Nephron progenitor cell (in vitro differentiated cells): ENCODE measurements around the gene MAP2K2.

ENCODE experiments used
- DNase-seq: peaks from one replicate; pipeline ENCODE4 v3.0.0; 2021
- H3K27ac Mint-ChIP-seq: 2 replicates; pipeline ENCODE4 v1.8.0; 2021; ENCODE audit warnings: mild to moderate bottlenecking, moderate library complexity, mixed read lengths
- H3K27me3 Mint-ChIP-seq: 2 replicates; pipeline ENCODE4 v1.8.0; 2021; ENCODE audit warnings: mild to moderate bottlenecking, low read depth, mixed read lengths; ENCODE audit not compliant: poor library complexity
- H3K36me3 Mint-ChIP-seq: 2 replicates; pipeline ENCODE4 v1.8.0; 2021; ENCODE audit warnings: low read depth, mixed read lengths
- H3K4me1 Mint-ChIP-seq: 2 replicates; pipeline ENCODE4 v1.8.0; 2021; ENCODE audit warnings: mixed read lengths
- H3K4me3 Mint-ChIP-seq: 2 replicates; pipeline ENCODE4 v1.8.0; 2021; ENCODE audit warnings: mild to moderate bottlenecking, moderate library complexity, mixed read lengths
- H3K9me3 Mint-ChIP-seq: 2 replicates; pipeline ENCODE4 v1.8.0; 2021; ENCODE audit warnings: mild to moderate bottlenecking, moderate library complexity, mixed read lengths
- CTCF ChIP-seq: fragments of 200-600 bp; sonication (generic); IDR thresholded peaks from 2 replicates; pipeline ENCODE4 v1.5.0; 2021; ENCODE audit warnings: antibody characterized with exemption

The MAP2K2 gene

GRCh38 chr19:4094291-4094690 lies 29.6 kb downstream of the MAP2K2 start:
- DNase-seq, result no peak
- H3K36me3 Mint-ChIP-seq, result peaks cover 26% of the 10 kb centered on the region
- no peaks in the 10 kb centered on the region for H3K4me1 Mint-ChIP-seq
- no peaks in the 10 kb centered on the region for H3K9me3 Mint-ChIP-seq
- H3K27ac Mint-ChIP-seq, result no peak overlapping the region
- no peak for TF ChIP-seq CTCF
- H3K4me3 Mint-ChIP-seq, result no peak overlapping the region
- no peaks in the 10 kb centered on the region for H3K27me3 Mint-ChIP-seq

- Mint-ChIP-seq H3K27me3 (no peaks in the 10 kb centered on the region), H3K9me3 (no peaks in the 10 kb centered on the region)
- no peak for DNase-seq
Observed at GRCh38 chr19:4093643-4094175, 30.2 kb downstream of the MAP2K2 start.

GRCh38 chr19:4090356-4091220 lies 33.3 kb downstream of the MAP2K2 start:
- DNase-seq, result no peak
- H3K9me3 Mint-ChIP-seq, result no peaks in the 10 kb centered on the region

More at GRCh38 chr19:4093643-4094175, 30.2 kb downstream of the MAP2K2 start:
- Mint-ChIP-seq H3K27ac (peak overlapping the region; percentile 39), H3K4me1 (no peaks in the 10 kb centered on the region), H3K36me3 (peaks cover 26% of the 10 kb centered on the region), H3K4me3 (no peak overlapping the region)
- no peak for TF ChIP-seq CTCF

GRCh38 chr19:4089946-4090345 lies 34.0 kb downstream of the MAP2K2 start:
- no peaks in the 10 kb centered on the region for H3K9me3 Mint-ChIP-seq
- DNase-seq, result no peak
- no peak overlapping the region for H3K27ac Mint-ChIP-seq
- H3K4me1 Mint-ChIP-seq, result peaks cover 8% of the 10 kb centered on the region
- no peaks in the 10 kb centered on the region for H3K27me3 Mint-ChIP-seq
- no peak for TF ChIP-seq CTCF
- H3K4me3 Mint-ChIP-seq, result no peak overlapping the region
- H3K36me3 Mint-ChIP-seq, result peaks cover 8% of the 10 kb centered on the region

More at GRCh38 chr19:4090356-4091220, 33.3 kb downstream of the MAP2K2 start:
- peaks cover 8% of the 10 kb centered on the region for H3K4me1 Mint-ChIP-seq
- no peak overlapping the region for H3K27ac Mint-ChIP-seq
- no peaks in the 10 kb centered on the region for H3K27me3 Mint-ChIP-seq
- TF ChIP-seq CTCF, result no peak
- peaks cover 8% of the 10 kb centered on the region for H3K36me3 Mint-ChIP-seq
- no peak overlapping the region for H3K4me3 Mint-ChIP-seq

GRCh38 chr19:4089400-4089908 lies 34.5 kb downstream of the MAP2K2 start:
- no peak for TF ChIP-seq CTCF
- no peak overlapping the region for H3K4me3 Mint-ChIP-seq
- no peaks in the 10 kb centered on the region for H3K27me3 Mint-ChIP-seq
- peaks cover 8% of the 10 kb centered on the region for H3K4me1 Mint-ChIP-seq
- DNase-seq, result no peak
- H3K27ac Mint-ChIP-seq, result peak overlapping the region; percentile 64
- peaks cover 8% of the 10 kb centered on the region for H3K36me3 Mint-ChIP-seq
- H3K9me3 Mint-ChIP-seq, result no peaks in the 10 kb centered on the region
